T-cell (primary cell): ENCODE measurements around the gene F2RL1. TPM values are rescaled to one million over a fixed set of nuclear protein-coding genes. Genes with fewer than 3 reads are reported as not detected.
"Not testable (repeated sequence)": the region's sequence is repeated elsewhere in the genome, so short reads cannot be mapped to it uniquely, and the experiment has no call there.

Experiments
- ATAC-seq, 4 experiments: fragments of 200-7000 bp in 3 of 4; fragments of 150-1000 bp in 1 of 4; cut with Tn5 transposase; replicated peaks in 1 of 4; 1 replicate in 3 of 4; 2 replicates in 1 of 4; pipeline ENCODE4 v1.10.0; 2021; ENCODE audit warnings: moderate library complexity in 3 of 4, mild to moderate bottlenecking in 2 of 4, moderate number of reproducible peaks in 1 of 4
- CTCF ChIA-PET, 2 donors: fragments of 300-600 bp; sonication (Branson Sonifier 250); formaldehyde crosslinking; loops; one replicate each; lab custom pipeline; 2022; ENCODE audit warnings: antibody characterized with exemption in 2 of 2; lab: Charles Lee
- POLR2A ChIA-PET, 2 donors: fragments of 300-600 bp; sonication (Branson Sonifier 250); formaldehyde crosslinking; loops; one replicate each; lab custom pipeline; 2022; ENCODE audit warnings: antibody characterized with exemption in 2 of 2; lab: Charles Lee
- DNase-seq, 35 experiments: peaks; one replicate each; pipeline versions ENCODE4 v3.0.0 to v3.0.0-alpha.2; 2013 to 2023
- H3K27ac ChIP-seq: one replicate; pipeline ENCODE4 v1.5.1; 2013; ENCODE audit warnings: low read length
- H3K27me3 ChIP-seq, 2 experiments: replicated peaks in 1 of 2; 1 replicate in 1 of 2; 2 replicates in 1 of 2; pipeline versions ENCODE4 v1.6.1 to v1.7.0; 2013; ENCODE audit warnings: low read length in 1 of 2, mixed read lengths in 1 of 2; ENCODE audit not compliant: control insufficient read depth in 2 of 2, insufficient read depth in 2 of 2; ENCODE audit errors: extremely low read depth in 1 of 2
- H3K36me3 ChIP-seq, 2 donors: 1 replicate in 1 of 2; 2 replicates in 1 of 2; pipeline versions ENCODE4 v1.6.1 to v1.7.0; 2013; ENCODE audit warnings: low read length in 1 of 2; ENCODE audit not compliant: control insufficient read depth in 2 of 2, insufficient read depth in 1 of 2; ENCODE audit errors: extremely low read depth in 1 of 2
- H3K4me1 ChIP-seq, 2 experiments: 1 replicate in 1 of 2; 2 replicates in 1 of 2; pipeline versions ENCODE4 v1.6.1 to v1.7.0; 2013; ENCODE audit warnings: low read length in 2 of 2, mixed read lengths in 1 of 2; ENCODE audit not compliant: insufficient read depth in 2 of 2, control insufficient read depth in 1 of 2; ENCODE audit errors: extremely low read depth in 1 of 2
- H3K4me3 ChIP-seq, 2 donors: 1 replicate in 1 of 2; 2 replicates in 1 of 2; pipeline versions ENCODE4 v1.5.1 to v1.7.0; 2013; ENCODE audit warnings: mild to moderate bottlenecking in 2 of 2, low read length in 1 of 2, moderate library complexity in 1 of 2; ENCODE audit not compliant: control insufficient read depth in 1 of 2; ENCODE audit errors: extremely low read depth in 1 of 2
- H3K9me3 ChIP-seq: 2 replicates; pipeline ENCODE4 v1.7.0; 2013
- H3K27ac Mint-ChIP-seq, 2 donors: one replicate each; pipeline ENCODE4 v1.8.0; 2020 to 2021; ENCODE audit warnings: mild to moderate bottlenecking in 2 of 2, mixed read lengths in 2 of 2
- H3K27me3 Mint-ChIP-seq, 2 donors: one replicate each; pipeline ENCODE4 v1.8.0; 2021 to 2022; ENCODE audit warnings: mixed read lengths in 2 of 2
- H3K36me3 Mint-ChIP-seq: one replicate; pipeline ENCODE4 v1.8.0; 2021; ENCODE audit warnings: mixed read lengths
- H3K4me1 Mint-ChIP-seq, 3 donors: one replicate each; pipeline ENCODE4 v1.8.0; 2020 to 2022; ENCODE audit warnings: mixed read lengths in 3 of 3, mild to moderate bottlenecking in 1 of 3
- H3K4me3 Mint-ChIP-seq, 3 donors: one replicate each; pipeline ENCODE4 v1.8.0; 2020 to 2022; ENCODE audit warnings: mild to moderate bottlenecking in 3 of 3, mixed read lengths in 3 of 3, moderate library complexity in 3 of 3
- H3K9me3 Mint-ChIP-seq, 3 donors: one replicate each; pipeline ENCODE4 v1.8.0; 2020 to 2022; ENCODE audit warnings: mixed read lengths in 3 of 3
- WGBS: methylation state at CpG from one replicate; pipeline ENCODE4 v1.1.5; 2013; ENCODE audit warnings: missing lambda C conversion rate; ENCODE audit not compliant: insufficient coverage; 5-methylcytosine and 5-hydroxymethylcytosine counted together
- total RNA-seq, 35 experiments: library from RNA in 6 of 35; stranded (reverse) in 6 of 35; fragments of 120-200 nt in 1 of 35; gene quantifications; one replicate each; pipeline versions ENCODE4 v1.2.1 to v1.2.4 and lab custom pipeline; 2013 to 2026

F2RL1 gene
- total RNA-seq, 5 donors from 2014 or later (not counting 1 experiment from before 2014, with no cell fraction given) = 1.4 to 7.6 (median 5.5) TPM

DNA sequence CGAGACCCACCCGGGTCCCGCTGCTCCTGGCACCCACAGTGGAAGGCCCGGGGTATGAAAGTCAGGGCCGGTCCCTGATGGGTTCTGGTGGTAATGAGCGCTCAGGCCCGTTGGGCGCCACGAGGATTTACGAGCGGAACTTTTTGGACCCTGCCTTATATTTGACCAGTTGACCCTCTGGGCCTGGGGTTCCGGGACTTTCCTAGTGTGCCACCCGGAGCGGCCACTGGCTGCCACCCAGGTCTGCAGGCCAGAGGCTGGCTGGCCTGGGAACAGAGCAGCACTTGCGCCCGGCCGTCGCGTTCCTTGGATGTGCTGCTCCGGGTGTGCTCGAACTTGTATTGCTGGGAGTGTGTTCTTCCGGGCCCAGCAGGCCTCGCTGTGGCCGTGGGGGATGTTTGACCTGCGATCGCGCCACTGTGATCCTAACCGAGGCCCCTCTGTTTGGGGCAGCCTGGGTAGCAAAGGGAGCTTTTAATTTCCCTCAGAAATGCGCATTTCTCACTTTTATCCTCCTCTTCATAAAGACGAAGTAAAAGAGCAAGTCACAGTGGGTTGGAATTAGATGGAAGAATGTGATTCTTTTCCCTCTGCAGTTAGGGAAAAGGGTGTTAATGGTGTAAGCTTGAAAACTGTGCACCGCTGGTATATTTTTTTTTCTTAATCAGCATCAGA, 1.2 kb downstream of the F2RL1 start:
- 38% methylated on average over 24 of the region's 31 CpGs for WGBS
- Histone ChIP-seq H3K36me3 (no peaks in the 10 kb centered on the region), H3K27ac (no peak overlapping the region), H3K4me1 (peaks cover 9 to 18% of the 10 kb centered on the region in 2 experiments), H3K9me3 (no peaks in the 10 kb centered on the region), H3K27me3 (peaks cover 0 to 29% of the 10 kb centered on the region in 2 experiments), H3K4me3 (peak overlapping the region; percentile 73 to 96)
- ATAC-seq (no peak), DNase-seq (peak in 1 of 35 experiments; percentile 2)
- peak overlapping the region; percentile 82 to 85 (median 84) for H3K4me3 Mint-ChIP-seq
- H3K27me3 Mint-ChIP-seq = peaks cover 18 to 21% of the 10 kb centered on the region in 2 donors
- peaks cover 3% of the 10 kb centered on the region for H3K36me3 Mint-ChIP-seq
- H3K9me3 Mint-ChIP-seq = peaks cover 0 to 2% (median 0%) of the 10 kb centered on the region in 3 donors
- H3K4me1 Mint-ChIP-seq = peaks cover 16 to 26% (median 21%) of the 10 kb centered on the region in 3 donors
- no peak overlapping the region for H3K27ac Mint-ChIP-seq
- ChIA-PET POLR2A (interaction anchor here in 1 of 2 donors (0.6 to 0.7 kb wide), 2 partner anchors 222 to 516 kb away, joined by 3 to 8 read pairs; no protein-coding TSS in a partner anchor), CTCF (no interaction called here)

DNA sequence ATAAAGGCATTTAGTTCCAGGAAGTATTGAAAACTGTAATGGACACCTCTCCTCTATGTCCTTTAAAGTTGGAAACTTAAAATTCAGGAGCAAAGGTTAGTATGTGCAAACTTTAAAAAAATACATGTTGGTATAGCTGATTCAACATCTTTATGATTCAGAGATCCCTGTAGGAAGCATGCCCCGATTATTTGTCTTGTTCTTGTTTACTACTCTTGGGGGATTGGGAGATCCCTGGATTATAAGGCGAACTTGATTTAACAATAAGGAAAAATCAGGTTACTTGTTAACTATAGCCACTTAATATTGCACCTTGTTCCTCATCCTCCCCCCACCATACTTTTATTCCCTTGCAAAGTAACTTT, 1.7 kb downstream of the F2RL1 start:
- Histone ChIP-seq H3K27ac (no peak overlapping the region), H3K9me3 (no peaks in the 10 kb centered on the region), H3K4me1 (peaks cover 9 to 18% of the 10 kb centered on the region in 2 experiments), H3K4me3 (no peak overlapping the region), H3K36me3 (no peaks in the 10 kb centered on the region), H3K27me3 (peaks cover 0 to 29% of the 10 kb centered on the region in 2 experiments)
- Mint-ChIP-seq H3K36me3 (peaks cover 5% of the 10 kb centered on the region), H3K4me1 (peaks cover 16 to 26% (median 21%) of the 10 kb centered on the region in 3 donors), H3K4me3 (peak overlapping the region; percentile 82 to 85 (median 84)), H3K27ac (no peak overlapping the region), H3K9me3 (peaks cover 0 to 2% (median 0%) of the 10 kb centered on the region in 3 donors), H3K27me3 (peaks cover 16 to 17% of the 10 kb centered on the region in 2 donors)
- WGBS = no CpG with 5 or more reads among the region's 2 CpGs
- ATAC-seq = no peak
- CTCF ChIA-PET = interaction anchor here in 1 of 2 donors (0.5 kb wide), 1 partner anchor 359 kb away, joined by 4 read pairs; no protein-coding TSS in a partner anchor
- POLR2A ChIA-PET = no interaction called here
- no peak for DNase-seq

DNA sequence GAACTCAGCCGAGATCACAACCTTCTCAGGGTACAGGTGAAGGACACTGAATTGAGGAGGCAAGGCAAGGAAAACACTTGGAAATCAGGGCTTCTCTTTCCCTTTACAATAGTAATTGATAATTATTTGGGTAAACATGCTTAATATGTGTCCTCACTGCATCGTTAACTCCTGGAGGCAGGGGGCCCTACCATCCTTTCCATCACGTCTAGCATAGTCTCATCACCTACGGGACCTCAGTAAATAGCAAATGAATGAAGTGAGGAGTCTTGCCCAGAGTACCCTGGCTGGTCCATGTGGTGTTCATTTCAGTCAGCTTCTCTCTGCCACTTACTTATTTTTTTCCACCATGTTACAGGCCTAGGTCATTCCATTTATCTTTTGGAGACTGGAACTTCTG, 2.3 kb downstream of the F2RL1 start:
- Histone ChIP-seq H3K9me3 (no peaks in the 10 kb centered on the region), H3K4me3 (no peak overlapping the region), H3K36me3 (no peaks in the 10 kb centered on the region), H3K27me3 (peaks cover 0 to 29% of the 10 kb centered on the region in 2 experiments), H3K4me1 (peaks cover 9 to 18% of the 10 kb centered on the region in 2 experiments), H3K27ac (no peak overlapping the region)
- no CpG with 5 or more reads among the region's 4 CpGs for WGBS
- POLR2A ChIA-PET = no interaction called here
- Mint-ChIP-seq H3K9me3 (peaks cover 0 to 2% (median 0%) of the 10 kb centered on the region in 3 donors), H3K36me3 (peaks cover 6% of the 10 kb centered on the region), H3K4me3 (peak overlapping the region in 2 of 3 donors; percentile 4 to 84), H3K27me3 (peaks cover 11 to 15% of the 10 kb centered on the region in 2 donors), H3K27ac (no peak overlapping the region), H3K4me1 (peaks cover 16 to 26% (median 21%) of the 10 kb centered on the region in 3 donors)
- DNase-seq (no peak), ATAC-seq (no peak)
- CTCF ChIA-PET = interaction anchor here in 1 of 2 donors (0.5 kb wide), 1 partner anchor 358 kb away, joined by 4 read pairs; no protein-coding TSS in a partner anchor

DNA sequence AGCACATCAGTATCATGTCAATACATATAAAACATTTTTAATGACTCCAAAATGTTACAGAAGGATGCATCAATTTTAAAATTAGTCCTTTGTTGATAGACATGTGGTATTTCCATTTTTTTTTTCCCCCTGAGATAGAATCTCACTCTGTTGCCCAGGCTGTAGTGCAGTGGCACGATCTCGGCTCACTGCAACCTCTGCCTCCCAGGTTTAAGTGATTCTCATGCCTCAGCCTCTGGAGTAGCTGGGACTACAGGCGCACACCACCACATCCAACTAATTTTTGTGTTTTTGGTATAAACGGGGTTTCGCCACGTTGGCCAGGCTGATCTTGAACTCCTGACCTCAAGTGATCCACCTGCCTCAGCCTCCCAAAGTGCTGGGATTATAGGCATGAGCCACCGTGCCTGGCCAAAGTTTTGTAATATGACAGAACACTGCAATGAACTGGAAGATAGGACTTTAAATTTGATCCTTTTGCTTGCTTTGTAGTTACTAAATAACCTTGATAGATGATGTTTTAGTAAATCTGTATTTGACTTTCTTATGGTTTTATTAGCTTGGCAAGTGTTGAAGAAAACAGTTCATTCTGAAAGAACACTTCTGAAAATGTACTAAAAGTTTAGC, 3.4 kb downstream of the F2RL1 start:
- DNase-seq, H3K9me3 ChIP-seq, CTCF ChIA-PET, POLR2A ChIA-PET, H3K36me3 Mint-ChIP-seq, H3K27ac Mint-ChIP-seq, ATAC-seq, H3K4me3 Mint-ChIP-seq, H3K9me3 Mint-ChIP-seq, H3K4me3 ChIP-seq, H3K27ac ChIP-seq, H3K36me3 ChIP-seq: not testable (repeated sequence)
- H3K27me3 Mint-ChIP-seq = peaks cover 11 to 15% of the 10 kb centered on the region in 2 donors
- Histone ChIP-seq H3K4me1 (peaks cover 9 to 18% of the 10 kb centered on the region in 2 experiments), H3K27me3 (peaks cover 0 to 26% of the 10 kb centered on the region in 2 experiments)
- WGBS = 50% methylated on average over 1 of the region's 7 CpGs
- peaks cover 16 to 26% (median 21%) of the 10 kb centered on the region in 3 donors for H3K4me1 Mint-ChIP-seq

DNA sequence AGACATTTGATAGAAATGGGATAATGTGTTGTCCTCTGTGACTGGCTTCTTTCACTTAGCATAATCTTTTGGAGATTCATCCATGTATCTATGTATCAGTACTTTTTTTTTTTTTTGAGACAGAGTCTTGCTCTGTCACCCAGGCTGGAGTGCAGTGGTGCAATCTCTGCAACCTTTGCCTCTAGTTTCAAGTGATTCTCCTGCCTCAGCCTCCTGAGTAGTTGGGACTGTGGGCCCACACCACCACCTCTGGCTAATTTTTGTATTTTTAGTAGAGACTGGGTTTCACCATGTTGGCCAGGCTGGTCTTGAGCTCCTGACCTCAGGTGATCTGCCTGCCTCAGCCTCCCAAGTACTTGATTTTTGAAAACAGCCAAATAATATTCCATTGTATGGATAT, 7.6 kb downstream of the F2RL1 start:
- H3K27me3 Mint-ChIP-seq, DNase-seq, H3K4me3 Mint-ChIP-seq, H3K4me3 ChIP-seq, ATAC-seq, H3K27ac Mint-ChIP-seq, H3K9me3 ChIP-seq, H3K36me3 Mint-ChIP-seq, H3K4me1 ChIP-seq, H3K4me1 Mint-ChIP-seq, H3K27ac ChIP-seq, POLR2A ChIA-PET, H3K36me3 ChIP-seq, H3K27me3 ChIP-seq, H3K9me3 Mint-ChIP-seq: not testable (repeated sequence)
- CTCF ChIA-PET = interaction anchor here in 1 of 2 donors (0.7 kb wide), 1 partner anchor 627 kb away, joined by 3 read pairs; no protein-coding TSS in a partner anchor

DNA sequence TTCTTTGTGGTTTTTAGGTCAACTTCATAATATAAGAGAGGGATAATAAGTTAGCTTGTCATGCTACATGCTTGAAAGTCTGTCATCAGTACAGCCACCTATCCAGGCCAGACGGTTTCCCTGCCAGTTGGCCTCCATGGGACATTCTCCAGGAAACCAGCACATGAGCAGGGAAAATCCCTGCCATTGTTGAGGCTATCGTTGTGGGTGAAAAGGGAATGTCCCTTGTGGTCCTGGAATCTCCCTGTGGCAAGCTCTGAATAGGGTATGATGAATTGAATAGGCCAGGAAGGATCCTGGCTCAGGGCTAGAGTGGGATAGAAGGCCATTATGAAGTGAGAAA, 12.3 kb downstream of the F2RL1 start:
- Mint-ChIP-seq H3K36me3 (peaks cover 16% of the 10 kb centered on the region), H3K9me3 (no peaks in the 10 kb centered on the region), H3K27me3 (no peaks in the 10 kb centered on the region), H3K27ac (no peak overlapping the region), H3K4me1 (no peaks in the 10 kb centered on the region), H3K4me3 (no peak overlapping the region)
- ChIA-PET POLR2A (interaction anchor here in 1 of 2 donors (0.6 kb wide), 1 partner anchor 1251 kb away, joined by 7 read pairs; no protein-coding TSS in a partner anchor), CTCF (no interaction called here)
- H3K9me3 ChIP-seq = no peaks in the 10 kb centered on the region
- no peak overlapping the region for H3K27ac ChIP-seq
- no peak overlapping the region for H3K4me3 ChIP-seq
- WGBS = 0% methylated on average over 1 of the region's 2 CpGs
- ATAC-seq = no peak
- no peaks in the 10 kb centered on the region for H3K36me3 ChIP-seq
- H3K4me1 ChIP-seq = no peaks in the 10 kb centered on the region
- DNase-seq = no peak
- H3K27me3 ChIP-seq = no peaks in the 10 kb centered on the region
